Fibroblast of upper back skin (primary cell): ENCODE measurements around the gene MYH15.

Experiments used
- DNase-seq: peaks from one replicate; pipeline ENCODE4 v3.0.0-alpha.2; 2013

MYH15 gene

GRCh38 chr3:108469126-108469525 is 41.3 kb downstream of the MYH15 start:
- no peak for DNase-seq

- DNase-seq: no peak
These were observed 41.8 kb downstream of the MYH15 start for GRCh38 chr3:108468577-108468976.

- peak; percentile 69 for DNase-seq
These were observed 47.5 kb downstream of the MYH15 start for GRCh38 chr3:108462899-108463298.

GRCh38 chr3:108461661-108462111 is 48.7 kb downstream of the MYH15 start:
- DNase-seq: peak; percentile 37

- no peak for DNase-seq
These were observed 51.2 kb downstream of the MYH15 start for GRCh38 chr3:108459225-108459624.

DNA sequence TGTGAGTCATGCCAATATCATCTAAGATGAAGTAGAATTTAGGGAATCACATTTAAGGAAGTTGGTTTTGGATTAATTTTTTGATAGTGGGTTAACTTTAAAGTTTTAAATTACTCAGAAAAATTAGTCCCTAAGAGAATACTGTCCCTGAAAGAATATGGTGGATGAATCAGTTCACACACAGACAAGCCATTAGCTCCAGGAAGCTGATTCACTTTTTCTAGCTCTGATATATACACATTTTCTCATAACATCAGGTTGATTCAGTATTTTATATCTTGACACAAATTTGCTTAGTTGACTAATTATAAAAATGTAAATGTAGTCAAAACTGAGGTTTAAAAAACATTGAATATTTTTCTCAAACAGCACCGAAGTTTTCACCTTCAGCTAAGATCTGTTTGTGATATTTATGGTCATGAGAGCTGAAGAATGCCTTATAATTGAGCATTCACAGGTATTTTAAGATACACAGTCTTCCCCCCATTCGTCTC is 55.1 kb downstream of the MYH15 start:
- DNase-seq: no peak

DNA sequence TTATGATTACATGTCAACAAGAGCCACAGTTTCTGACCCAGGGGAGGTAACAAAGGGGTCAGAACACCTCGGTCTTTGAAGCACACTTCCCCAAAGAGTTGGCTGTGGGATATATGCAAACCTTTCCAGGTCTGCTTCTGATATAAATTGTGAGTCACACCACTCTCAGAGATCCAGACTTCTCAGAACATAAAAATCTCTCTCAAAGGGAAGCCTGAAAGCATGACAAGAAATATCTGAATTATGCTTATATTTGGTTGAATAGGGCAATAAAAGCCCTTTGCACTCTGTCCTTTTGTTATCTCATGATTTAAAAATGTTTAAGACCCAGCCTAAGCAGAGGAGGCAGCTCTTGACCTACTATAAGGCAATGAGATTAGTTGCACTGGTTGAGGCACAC is 56.8 kb downstream of the MYH15 start:
- DNase-seq: peak; percentile 70

- no peak for DNase-seq
These were observed 60.0 kb downstream of the MYH15 start for GRCh38 chr3:108450444-108450843.

GRCh38 chr3:108448593-108448992 is 61.8 kb downstream of the MYH15 start:
- no peak for DNase-seq

DNA sequence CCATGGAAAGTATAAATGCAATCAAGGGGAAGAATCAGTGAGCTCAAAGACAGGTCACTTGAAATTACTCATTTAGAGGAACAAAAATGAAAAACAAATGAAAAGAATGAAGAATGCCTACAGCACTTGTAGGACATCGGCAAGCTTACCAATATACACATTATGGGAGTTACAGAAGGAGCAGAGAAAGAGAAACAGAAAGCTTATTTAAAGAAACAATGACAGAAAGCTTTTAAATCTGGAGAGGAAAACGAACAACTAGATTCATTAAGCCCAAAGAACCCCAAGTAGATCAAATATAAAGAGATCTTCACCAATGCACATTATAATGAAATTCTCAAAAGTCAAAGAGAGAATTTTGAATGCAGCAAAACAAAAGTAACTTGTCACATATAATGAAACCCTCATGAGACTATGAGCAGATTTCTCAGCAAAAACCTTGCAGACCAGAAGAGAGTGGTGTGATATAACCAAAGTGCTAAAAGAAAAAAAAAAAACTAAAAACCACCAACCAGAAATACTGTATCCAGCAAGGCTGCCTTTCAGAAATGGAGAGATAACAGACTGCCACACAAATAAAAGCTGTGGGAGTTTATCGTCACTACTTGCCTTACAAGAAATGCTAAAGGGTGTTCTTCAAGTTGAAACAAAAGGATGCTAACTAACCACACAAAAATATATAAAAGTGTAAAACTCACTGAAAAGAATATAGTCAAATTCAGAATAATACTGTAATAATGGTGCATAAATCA is 63.1 kb downstream of the MYH15 start:
- DNase-seq: no peak

DNA sequence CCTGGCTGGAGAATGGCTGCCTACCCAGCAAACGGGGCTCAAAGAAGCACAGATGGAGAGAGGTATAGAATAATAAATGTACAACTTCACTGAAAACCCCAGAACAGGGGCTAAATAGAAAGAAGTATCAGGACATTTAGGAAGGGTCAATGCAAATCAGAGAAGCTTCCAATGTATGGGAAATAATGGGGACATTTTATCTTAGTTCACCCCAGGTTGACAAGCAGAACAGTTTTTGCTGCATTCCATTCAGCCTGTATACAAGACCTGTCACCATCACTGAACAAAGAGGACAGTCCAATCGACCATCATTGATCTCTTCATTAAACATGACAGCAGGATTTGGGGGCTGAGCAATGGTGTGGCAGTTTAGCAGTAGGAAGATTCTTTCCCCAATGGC is 68.1 kb downstream of the MYH15 start:
- no peak for DNase-seq

GRCh38 chr3:108441518-108441917 is 68.9 kb downstream of the MYH15 start:
- DNase-seq: no peak

GRCh38 chr3:108441071-108441507 is 69.3 kb downstream of the MYH15 start:
- peak; percentile 50 for DNase-seq

DNA sequence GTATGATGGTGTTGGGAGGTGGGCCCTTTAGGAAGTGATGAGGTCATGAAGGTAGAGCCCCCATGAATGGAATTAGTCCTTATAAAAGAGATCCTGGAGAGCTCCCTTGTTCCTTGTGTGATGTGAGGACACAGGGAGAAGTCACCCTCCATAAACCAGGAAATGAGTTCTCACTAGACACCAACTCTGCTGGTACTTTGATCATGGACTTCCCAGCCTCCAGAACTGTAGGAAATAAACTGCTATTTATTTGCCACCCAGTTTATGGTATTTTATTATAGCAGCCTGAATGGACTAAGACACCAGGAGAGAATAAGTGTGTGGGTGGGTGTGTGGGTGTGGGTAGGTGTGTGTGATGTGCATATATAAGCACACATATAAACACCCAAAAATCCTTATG is 71.9 kb downstream of the MYH15 start:
- no peak for DNase-seq

DNA sequence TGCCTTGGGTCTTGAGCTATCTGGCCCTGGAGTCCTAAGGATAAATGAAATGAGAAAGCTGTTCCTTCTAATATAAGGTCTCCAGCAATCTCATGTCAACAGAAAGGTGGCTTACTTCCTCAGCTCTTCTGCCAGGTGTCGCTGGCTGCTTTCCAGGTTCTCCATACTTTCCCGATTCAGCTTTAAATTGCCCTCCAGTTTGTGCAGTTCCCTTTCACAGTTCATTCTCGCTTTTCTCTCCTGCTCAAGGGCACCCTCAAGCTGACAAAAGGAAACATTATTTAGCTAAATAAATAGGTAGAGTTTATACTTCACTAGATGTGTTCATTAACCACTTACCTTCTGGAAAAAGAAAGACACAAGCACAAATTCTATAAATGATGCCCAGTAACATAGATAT is 73.0 kb downstream of the MYH15 start:
- no peak for DNase-seq

GRCh38 chr3:108433928-108434327 is 76.5 kb downstream of the MYH15 start:
- no peak for DNase-seq

DNA sequence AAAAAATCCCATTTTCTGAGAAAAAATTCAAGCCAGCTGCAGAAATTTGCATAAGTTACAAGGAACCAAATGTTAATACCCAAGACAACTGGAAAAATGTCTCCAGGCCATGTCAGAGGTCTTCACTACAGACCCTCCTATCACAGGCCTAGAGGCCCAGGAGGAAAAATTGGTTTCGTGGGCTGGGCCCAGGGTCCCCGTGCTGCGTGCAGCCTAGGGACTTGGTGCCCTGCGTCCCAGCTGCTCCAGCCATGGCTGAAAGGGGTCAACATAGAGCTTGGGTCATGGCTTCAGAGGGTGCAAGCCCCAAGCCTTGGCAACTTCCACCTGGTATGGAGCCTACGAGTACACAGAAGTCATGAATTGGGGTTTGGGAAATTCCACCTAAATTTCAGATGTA is 78.0 kb downstream of the MYH15 start:
- no peak for DNase-seq

GRCh38 chr3:108430540-108430939 is 79.9 kb downstream of the MYH15 start:
- peak; percentile 48 for DNase-seq

DNA sequence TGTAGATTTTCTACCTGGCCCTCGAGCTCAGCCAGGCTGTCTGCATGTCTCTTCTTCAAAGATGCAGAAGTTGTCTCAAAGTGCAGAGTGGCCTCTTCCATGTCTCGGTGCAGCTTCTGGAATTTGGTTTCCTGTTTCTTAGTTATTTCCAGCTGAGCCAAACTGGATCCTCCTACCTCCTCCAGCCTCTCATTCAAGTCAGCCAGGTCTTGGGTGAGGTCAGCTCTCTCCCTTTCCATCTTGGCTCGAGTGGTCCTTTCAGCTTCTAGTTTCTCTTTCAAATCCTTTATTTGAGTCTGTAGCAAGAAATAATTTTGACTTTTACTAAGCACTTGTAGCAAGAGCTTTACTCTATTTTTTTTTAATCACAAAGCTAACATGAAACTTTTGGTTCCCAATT is 81.8 kb downstream of the MYH15 start:
- DNase-seq: no peak

- DNase-seq: peak; percentile 74
These were observed 89.5 kb downstream of the MYH15 start for GRCh38 chr3:108420926-108421325.

DNA sequence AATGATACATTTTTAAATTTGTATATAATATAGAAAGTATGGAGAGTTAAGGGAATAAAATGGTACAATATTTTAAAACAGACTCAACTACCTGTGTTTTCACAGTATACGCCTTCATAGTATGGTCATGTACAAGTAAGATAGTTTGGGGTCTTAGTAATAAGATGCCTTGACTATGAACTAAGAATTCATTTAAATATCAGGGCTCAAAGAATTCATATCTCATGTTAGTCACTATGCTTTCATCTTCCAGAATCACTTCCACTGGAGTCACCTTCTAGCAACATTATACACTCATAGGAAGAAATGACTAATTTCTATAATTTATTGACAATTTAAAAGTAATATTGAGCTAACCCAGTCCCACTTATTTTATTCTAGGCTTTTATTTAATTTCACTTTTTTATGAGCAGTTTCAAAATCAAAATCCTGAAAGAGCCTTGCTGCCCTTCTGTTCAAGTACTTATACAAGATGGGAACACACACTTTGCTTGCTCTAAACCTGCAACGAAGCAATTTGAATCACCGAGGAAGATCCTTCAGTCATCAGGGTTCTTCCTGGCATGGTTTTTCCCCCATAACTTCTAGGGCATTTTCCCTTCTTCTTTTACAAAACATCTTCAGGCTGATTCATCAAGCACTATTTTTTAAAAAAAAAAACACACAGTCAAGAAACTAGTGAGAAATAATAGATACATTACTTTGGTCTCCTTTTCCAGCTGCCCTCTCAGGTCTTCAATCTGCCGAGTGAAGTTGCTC is 94.1 kb downstream of the MYH15 start:
- DNase-seq: no peak

DNA sequence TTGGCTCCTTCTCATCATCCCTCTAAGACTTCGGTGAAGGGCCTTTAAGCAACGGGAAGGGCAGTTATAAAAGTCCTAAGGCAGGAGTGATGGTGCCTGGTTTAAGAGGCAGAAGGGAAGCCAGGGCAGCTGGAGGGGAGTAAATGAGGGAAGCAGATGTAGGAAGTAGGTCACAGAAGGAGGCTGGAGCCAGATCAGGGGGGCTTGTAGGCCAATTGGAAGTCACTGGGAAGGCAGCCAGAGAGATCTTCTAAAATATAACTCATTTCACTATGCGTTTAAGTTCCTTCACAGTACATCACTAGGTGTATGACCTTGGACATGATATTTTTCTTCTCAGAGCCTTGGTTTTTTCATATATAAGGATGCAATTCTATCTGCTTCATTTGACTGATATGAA is 94.7 kb downstream of the MYH15 start:
- no peak for DNase-seq

DNA sequence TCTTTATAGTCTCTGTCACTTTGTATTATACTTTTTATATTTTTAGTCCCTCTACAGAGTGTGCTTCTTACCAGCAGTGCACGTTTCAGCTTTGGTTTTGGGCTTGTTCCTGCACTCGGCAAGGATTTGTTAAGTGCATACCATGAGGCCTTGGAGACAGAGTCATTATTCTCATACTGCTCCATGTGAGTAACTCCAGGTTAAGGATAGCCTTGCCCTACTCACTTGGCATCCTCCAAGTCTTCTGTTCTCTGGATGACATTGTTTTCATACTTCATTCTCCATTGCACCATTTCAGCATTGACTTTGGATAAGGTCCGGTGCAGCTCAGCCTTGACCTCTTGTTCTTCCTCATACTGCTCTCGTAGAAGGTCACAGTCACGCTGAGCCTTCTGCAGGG is 96.4 kb downstream of the MYH15 start:
- peak; percentile 54 for DNase-seq

DNA sequence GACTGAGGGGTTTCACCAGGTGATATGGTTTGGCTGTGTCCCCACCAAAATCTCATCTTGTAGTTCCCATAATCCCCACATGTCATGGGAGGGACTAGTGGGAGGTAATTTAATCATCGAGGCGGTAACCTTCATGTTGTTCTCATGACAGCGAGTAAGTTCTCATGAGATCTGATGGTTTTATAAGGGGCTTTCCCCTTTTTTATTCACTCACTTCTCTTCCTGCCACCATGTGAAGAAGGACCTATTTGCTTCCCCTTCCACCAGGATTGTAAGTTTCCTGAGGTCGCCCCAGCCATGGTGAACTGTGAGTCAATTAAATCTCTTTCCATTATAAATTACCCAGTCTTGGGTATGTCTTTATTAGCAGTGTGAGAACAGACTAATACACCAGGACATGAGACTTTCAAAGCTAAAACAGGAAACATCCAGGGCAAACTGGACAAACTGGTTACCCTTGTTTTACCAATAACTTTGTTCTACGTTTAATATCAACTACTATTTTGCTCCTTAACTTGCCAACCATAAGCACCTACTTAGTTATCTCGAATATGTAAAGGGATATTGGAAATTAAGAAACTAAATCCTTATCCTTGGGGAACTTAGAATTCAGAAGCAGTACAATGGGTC is 98.2 kb downstream of the MYH15 start:
- DNase-seq: no peak
